Measurements from ENCODE around the gene MAP7. TPM values are rescaled to one million over a fixed set of nuclear protein-coding genes. Genes with fewer than 3 reads are reported as not detected.
"Not testable (repeated sequence)": the region's sequence is repeated elsewhere in the genome, so short reads cannot be mapped to it uniquely, and the experiment has no call there.

The MAP7 gene
- total RNA-seq, 4 donors from 2014 or later, result 18.3 to 33.0 (median 28.2) TPM

- WGBS, 2 donors, result 42 to 56% methylated on average over 6 of the region's 6 CpGs
- H3K9me3 ChIP-seq, result no peaks in the 10 kb centered on the region
- no peak overlapping the region for H3K4me3 ChIP-seq
- intact Hi-C loops (cut with DNase I), result no loop called here
- H3K27ac ChIP-seq, result peak overlapping the region; percentile 12 to 37 (median 32)
- peaks cover 0 to 15% (median 3%) of the 10 kb centered on the region in 3 donors for H3K4me1 ChIP-seq
- no peaks in the 10 kb centered on the region for H3K27me3 ChIP-seq
- peaks cover 0 to 68% (median 21%) of the 10 kb centered on the region in 3 donors for H3K36me3 ChIP-seq
- peak; percentile 26 for DNase-seq
- no peak for TF ChIP-seq POLR2A (IDR thresholded peaks at IDR 0.05)
- TF ChIP-seq CTCF (IDR thresholded peaks at IDR 0.05), result no peak
These were observed 43.7 kb upstream of the MAP7 start for GRCh38 chr6:136593748-136594490.

GRCh38 chr6:136592930-136593673 lies 42.9 kb upstream of the MAP7 start:
- no peaks in the 10 kb centered on the region for H3K27me3 ChIP-seq
- no peak overlapping the region for H3K4me3 ChIP-seq
- H3K9me3 ChIP-seq, result no peaks in the 10 kb centered on the region
- H3K27ac ChIP-seq, result peak overlapping the region in 2 of 4 donors; percentile 12 to 30
- intact Hi-C loops (cut with DNase I), result no loop called here
- no peak for DNase-seq
- H3K4me1 ChIP-seq, result peaks cover 0 to 15% (median 3%) of the 10 kb centered on the region in 3 donors
- TF ChIP-seq POLR2A (IDR thresholded peaks at IDR 0.05), result no peak
- no peak for TF ChIP-seq CTCF (IDR thresholded peaks at IDR 0.05)
- 63 to 72% methylated on average over 2 of the region's 2 CpGs for WGBS, 2 donors
- H3K36me3 ChIP-seq, result peaks cover 0 to 75% (median 21%) of the 10 kb centered on the region in 3 donors

- DNase-seq, result no peak
- H3K9me3 ChIP-seq, result no peaks in the 10 kb centered on the region
- intact Hi-C loops (cut with DNase I), result no loop called here
- no peak overlapping the region for H3K27ac ChIP-seq
- WGBS, 2 donors, result 83 to 93% methylated on average over 1 of the region's 1 CpG
- H3K27me3 ChIP-seq, result no peaks in the 10 kb centered on the region
- H3K36me3 ChIP-seq, result peaks cover 0 to 71% (median 21%) of the 10 kb centered on the region in 3 donors
- H3K4me3 ChIP-seq, result no peak overlapping the region
- no peak for TF ChIP-seq POLR2A (IDR thresholded peaks at IDR 0.05)
- peaks cover 0 to 16% (median 3%) of the 10 kb centered on the region in 3 donors for H3K4me1 ChIP-seq
These were observed 41.4 kb upstream of the MAP7 start for GRCh38 chr6:136591617-136592016.

GRCh38 chr6:136590846-136591245 lies 40.6 kb upstream of the MAP7 start:
- H3K9me3 ChIP-seq; H3K4me3 ChIP-seq; intact Hi-C loops (cut with DNase I); DNase-seq; H3K27me3 ChIP-seq; H3K27ac ChIP-seq: not testable (repeated sequence)
- 93 to 95% methylated on average over 2 of the region's 2 CpGs for WGBS, 2 donors
- H3K4me1 ChIP-seq, result peaks cover 0 to 22% (median 3%) of the 10 kb centered on the region in 3 donors
- peaks cover 0 to 64% (median 21%) of the 10 kb centered on the region in 3 donors for H3K36me3 ChIP-seq

- no peak overlapping the region for H3K4me3 ChIP-seq
- TF ChIP-seq CTCF (IDR thresholded peaks at IDR 0.05) (no peak), POLR2A (IDR thresholded peaks at IDR 0.05) (no peak)
- peaks cover 0 to 18% (median 3%) of the 10 kb centered on the region in 3 donors for H3K4me1 ChIP-seq
- no peaks in the 10 kb centered on the region for H3K27me3 ChIP-seq
- peak overlapping the region in 3 of 4 donors; percentile 66 to 82 (median 66) for H3K27ac ChIP-seq
- DNase-seq, result no peak
- peaks cover 0 to 61% (median 23%) of the 10 kb centered on the region in 3 donors for H3K36me3 ChIP-seq
- no peaks in the 10 kb centered on the region for H3K9me3 ChIP-seq
- 100% methylated on average over 1 of the region's 1 CpG for WGBS, 2 donors
- intact Hi-C loops (cut with DNase I), result loop anchor here (10.0 kb wide), 2 partner anchors 57 to 207 kb away; partner anchors contain the start of gene MAP3K5
These were observed 37.3 kb upstream of the MAP7 start for GRCh38 chr6:136587527-136587926.

GRCh38 chr6:136586295-136586694 lies 36.1 kb upstream of the MAP7 start:
- 43 to 52% methylated on average over 4 of the region's 4 CpGs for WGBS, 2 donors
- Histone ChIP-seq H3K36me3 (peaks cover 0 to 61% (median 16%) of the 10 kb centered on the region in 3 donors), H3K9me3 (no peaks in the 10 kb centered on the region), H3K4me1 (peaks cover 0 to 26% (median 3%) of the 10 kb centered on the region in 3 donors), H3K27me3 (no peaks in the 10 kb centered on the region), H3K4me3 (no peak overlapping the region), H3K27ac (peak overlapping the region; percentile 21 to 82 (median 66))
- DNase-seq, result no peak
- TF ChIP-seq POLR2A (IDR thresholded peaks at IDR 0.05) (no peak), CTCF (IDR thresholded peaks at IDR 0.05) (no peak)
- intact Hi-C loops (cut with DNase I), result loop anchor here (10.0 kb wide), 2 partner anchors 59 to 209 kb away; partner anchors contain the start of gene MAP3K5

GRCh38 chr6:136585523-136585922 lies 35.3 kb upstream of the MAP7 start:
- peaks cover 0 to 59% (median 9%) of the 10 kb centered on the region in 3 donors for H3K36me3 ChIP-seq
- peak overlapping the region in 2 of 4 donors; percentile 45 to 66 for H3K27ac ChIP-seq
- not testable (repeated sequence) for DNase-seq, H3K27me3 ChIP-seq, H3K4me3 ChIP-seq, H3K9me3 ChIP-seq
- WGBS, 2 donors, result 87 to 100% methylated on average over 2 of the region's 2 CpGs
- peaks cover 0 to 27% (median 3%) of the 10 kb centered on the region in 3 donors for H3K4me1 ChIP-seq
- intact Hi-C loops (cut with DNase I), result loop anchor here (10.0 kb wide), 2 partner anchors 59 to 209 kb away; partner anchors contain the start of gene MAP3K5

- intact Hi-C loops (cut with DNase I), result loop anchor here (10.0 kb wide), 2 partner anchors 61 to 211 kb away; partner anchors contain the start of gene MAP3K5
- Histone ChIP-seq H3K36me3 (peaks cover 0 to 59% (median 7%) of the 10 kb centered on the region in 3 donors), H3K4me1 (peaks cover 0 to 27% (median 3%) of the 10 kb centered on the region in 3 donors), H3K27ac (peak overlapping the region in 3 of 4 donors; percentile 61 to 81 (median 64))
- H3K9me3 ChIP-seq, DNase-seq, H3K4me3 ChIP-seq, H3K27me3 ChIP-seq: not testable (repeated sequence)
- WGBS, 2 donors, result 81 to 88% methylated on average over 5 of the region's 5 CpGs
These were observed 34.1 kb upstream of the MAP7 start for GRCh38 chr6:136584290-136584689.

Measured in esophagus squamous epithelium (tissue), 5 donors.